Nucleus accumbens (tissue), 56 donors: Measurements from ENCODE around the gene NPAS3.

Source experiments
- DNase-seq, 56 donors: peaks; one replicate each; lab custom pipeline; 2025; lab: John Stamatoyannopoulos, UW

The NPAS3 gene

GRCh38 chr14:32996343-32996742 is 57.7 kb downstream of the NPAS3 start:
- no peak for DNase-seq

GRCh38 chr14:32998433-32998832 is 59.8 kb downstream of the NPAS3 start:
- peak in 1 of 56 donors; percentile 10 for DNase-seq

GRCh38 chr14:33009673-33010072 is 71.0 kb downstream of the NPAS3 start:
- DNase-seq: no peak

- DNase-seq: no peak
Observed at GRCh38 chr14:33010495-33010894, 71.8 kb downstream of the NPAS3 start.

- DNase-seq: no peak
Observed at GRCh38 chr14:33014710-33015109, 76.0 kb downstream of the NPAS3 start.

GRCh38 chr14:33016613-33017012 is 77.9 kb downstream of the NPAS3 start:
- DNase-seq: no peak

GRCh38 chr14:33017016-33017415 is 78.3 kb downstream of the NPAS3 start:
- no peak for DNase-seq

GRCh38 chr14:33019346-33019745 is 80.7 kb downstream of the NPAS3 start:
- DNase-seq: no peak

GRCh38 chr14:33026850-33027430 is 88.3 kb downstream of the NPAS3 start:
- DNase-seq: peak in 37 of 56 donors; percentile 0 to 74 (median 25)

- no peak for DNase-seq
Observed at GRCh38 chr14:33029511-33029910, 90.8 kb downstream of the NPAS3 start.

GRCh38 chr14:33030386-33030785 is 91.7 kb downstream of the NPAS3 start:
- DNase-seq: no peak

- no peak for DNase-seq
Observed at GRCh38 chr14:33035416-33036194, 96.9 kb downstream of the NPAS3 start.

GRCh38 chr14:33039311-33039710 is 100.6 kb downstream of the NPAS3 start:
- DNase-seq: no peak

- no peak for DNase-seq
Observed at GRCh38 chr14:33040372-33041140, 101.9 kb downstream of the NPAS3 start.

- DNase-seq: no peak
Observed at GRCh38 chr14:33042591-33042990, 103.9 kb downstream of the NPAS3 start.

GRCh38 chr14:33045760-33046159 is 107.1 kb downstream of the NPAS3 start:
- no peak for DNase-seq

GRCh38 chr14:33052943-33053342 is 114.3 kb downstream of the NPAS3 start:
- no peak for DNase-seq

- DNase-seq: no peak
Observed at GRCh38 chr14:33056213-33056612, 117.5 kb downstream of the NPAS3 start.

- no peak for DNase-seq
Observed at GRCh38 chr14:33057585-33057984, 118.9 kb downstream of the NPAS3 start.

GRCh38 chr14:33061667-33062325 is 123.1 kb downstream of the NPAS3 start:
- DNase-seq: peak in 5 of 56 donors; percentile 2 to 24 (median 5)

- no peak for DNase-seq
Observed at GRCh38 chr14:33062476-33062875, 123.8 kb downstream of the NPAS3 start.
